HG03066 (cell line): ENCODE measurements around the gene LRIT3.
"Not testable (repeated sequence)": the region's sequence is repeated elsewhere in the genome, so short reads cannot be mapped to it uniquely, and the experiment has no call there.

Source experiments
- ATAC-seq: cut with Tn5 transposase; IDR thresholded peaks from one replicate; pipeline ENCODE4 v1.9.1; 2021; ENCODE audit warnings: low read depth; ENCODE audit not compliant: unreplicated experiment

The LRIT3 gene

DNA sequence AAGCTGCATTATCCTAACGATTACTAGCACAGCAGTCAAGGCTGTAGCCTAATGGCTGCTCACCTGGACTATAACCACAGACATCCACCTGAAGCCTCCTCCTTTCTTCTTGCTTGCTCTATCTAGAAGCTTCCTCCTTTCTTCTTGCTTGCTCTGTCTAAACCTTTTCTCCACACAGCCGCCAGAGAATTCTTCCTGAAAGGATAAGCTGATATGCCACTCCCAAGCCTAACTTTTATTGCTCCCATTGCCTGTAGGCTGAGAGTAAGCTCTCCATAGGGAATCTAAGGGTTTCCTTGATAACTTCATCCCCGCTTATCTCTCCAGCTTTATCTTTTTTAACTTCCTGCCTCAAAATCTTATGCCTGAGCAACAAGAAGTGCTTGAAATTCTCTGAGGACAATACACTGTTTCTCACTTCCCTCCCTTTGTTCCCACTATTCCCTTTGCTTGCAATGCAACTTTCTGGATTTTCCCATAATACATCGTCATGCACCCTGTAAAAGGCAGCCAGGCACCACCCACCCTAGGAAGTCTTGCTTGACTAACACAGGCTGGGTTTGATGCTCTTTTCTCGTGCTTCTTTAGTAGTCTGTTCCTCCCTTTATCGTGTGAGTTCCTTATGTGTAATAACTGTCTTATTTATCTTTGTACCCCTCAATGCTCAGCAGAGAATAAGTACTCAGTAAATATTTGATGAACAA, 1.4 kb upstream of the LRIT3 start:
- ATAC-seq, result no peak

DNA sequence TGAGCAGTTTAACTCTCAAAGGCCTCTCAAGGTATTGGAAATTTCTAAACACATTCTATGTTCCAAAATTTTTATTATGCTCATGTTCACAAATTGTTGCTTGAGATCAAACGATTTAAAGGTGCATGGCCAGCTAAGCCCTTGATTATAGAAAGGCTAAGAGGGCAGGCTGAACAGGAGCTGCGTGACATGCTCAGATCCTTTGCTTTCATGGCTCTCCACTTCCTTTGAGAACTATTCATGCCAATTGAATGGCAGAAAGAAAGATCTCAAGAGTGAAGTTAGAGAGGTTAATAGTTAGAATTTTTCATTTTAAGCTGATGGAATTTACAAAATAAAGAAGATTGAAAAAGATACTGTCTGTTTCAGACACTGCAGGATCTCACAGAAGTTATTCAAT, 594 bp downstream of the LRIT3 start:
- ATAC-seq, result no peak

DNA sequence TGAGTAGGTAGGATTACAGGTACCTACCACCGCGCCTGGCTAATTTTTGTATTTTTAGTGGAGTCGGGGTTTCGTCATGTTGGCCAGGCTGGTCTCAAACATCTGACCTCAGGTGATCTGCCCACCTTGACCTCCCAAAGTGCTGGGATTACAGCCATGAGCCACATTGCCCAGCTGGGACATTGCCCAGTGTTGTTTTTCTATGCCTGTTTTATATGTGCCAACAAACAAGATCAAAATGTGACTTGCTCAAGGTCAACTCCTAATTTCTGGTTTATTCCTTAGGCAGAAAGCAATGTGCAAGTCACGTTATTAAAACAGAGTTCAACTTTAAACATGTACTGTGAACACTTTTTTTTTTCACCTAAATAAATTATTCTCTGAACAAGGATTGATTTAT, 2.7 kb downstream of the LRIT3 start:
- no peak for ATAC-seq

DNA sequence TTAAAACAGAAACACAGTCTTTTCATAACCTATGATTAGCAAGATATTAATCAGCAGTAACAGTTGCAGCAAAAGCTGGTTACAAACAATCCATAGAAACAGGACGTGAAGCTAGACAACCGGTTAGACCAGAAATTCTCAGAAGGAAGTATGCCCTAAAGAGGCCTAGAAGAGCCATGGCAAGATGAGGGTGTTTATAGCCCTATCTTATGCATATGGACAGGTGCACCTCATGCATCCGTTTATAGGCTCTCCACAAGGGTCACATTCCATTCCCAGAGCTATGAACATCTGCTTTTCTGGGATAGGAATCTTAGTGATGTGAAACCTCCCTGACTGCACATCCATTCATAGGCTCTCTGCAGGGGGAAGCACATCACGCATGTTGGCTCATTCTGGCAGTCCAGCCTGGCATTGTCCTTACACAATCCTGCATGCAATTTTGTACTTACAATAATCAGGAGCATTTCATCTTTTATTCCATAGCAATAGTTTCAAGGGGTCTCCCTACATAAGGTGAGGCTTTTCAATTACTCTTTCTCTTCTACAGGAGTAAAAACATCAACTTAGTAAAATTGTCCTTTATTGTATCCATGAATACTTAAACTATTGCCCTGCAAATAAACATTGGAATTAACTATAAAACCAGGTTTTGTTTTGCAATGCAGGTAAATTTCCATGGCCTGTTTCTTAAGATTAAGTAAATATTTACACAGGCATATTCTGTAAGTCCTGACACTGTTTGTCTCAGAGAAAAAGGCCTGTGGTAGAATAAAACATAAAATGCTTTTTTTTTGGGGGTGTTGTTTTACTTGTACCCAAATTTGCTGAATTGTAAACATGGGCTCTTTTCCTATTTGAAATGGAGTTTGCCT, 11.8 kb downstream of the LRIT3 start:
- not testable (repeated sequence) for ATAC-seq

DNA sequence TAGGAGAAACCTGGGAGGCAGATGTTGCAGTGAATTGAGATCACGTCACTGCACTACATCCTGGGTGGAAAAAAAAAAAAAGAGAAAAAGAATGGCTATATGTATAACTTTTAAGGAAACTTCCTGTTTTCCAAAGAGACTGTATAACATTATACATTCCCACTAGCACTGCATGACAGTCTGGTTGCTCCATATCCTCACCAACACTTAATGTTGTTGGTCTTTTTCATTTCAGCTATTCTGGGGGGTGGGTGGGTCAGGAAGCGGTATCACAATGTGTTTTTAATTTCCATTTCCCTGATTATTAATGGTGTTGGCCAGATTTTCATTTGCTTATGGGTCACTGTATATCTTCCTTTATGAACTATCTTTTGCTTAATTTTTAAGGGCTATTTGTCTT, 13.4 kb downstream of the LRIT3 start:
- no peak for ATAC-seq

DNA sequence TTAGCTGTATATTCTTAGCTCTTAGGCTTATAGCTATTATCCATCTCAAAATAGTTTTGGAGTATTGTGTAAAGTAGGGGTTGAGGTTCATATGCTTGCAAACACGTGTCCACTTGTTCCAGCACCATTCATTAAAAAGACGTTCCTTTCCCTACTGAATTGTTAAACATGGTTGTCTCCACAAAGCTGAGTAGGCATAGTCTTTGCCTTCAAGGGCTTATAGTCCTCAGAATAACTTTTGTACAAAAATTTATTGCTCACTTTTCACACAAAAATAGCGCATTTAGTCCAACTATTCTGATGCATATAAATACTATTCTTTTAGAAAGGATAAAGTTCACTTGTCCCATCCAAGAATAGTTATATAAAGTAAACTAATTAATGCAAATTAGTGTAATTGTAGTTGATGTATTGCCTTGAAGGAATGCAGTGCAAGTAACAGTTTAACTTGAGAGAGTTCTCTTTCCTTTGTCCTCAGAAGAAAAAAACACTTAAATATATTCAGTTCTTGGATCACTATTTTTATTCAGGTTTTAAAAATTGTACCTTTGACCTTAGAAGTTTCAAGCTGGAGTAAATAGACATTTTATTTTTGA, 14.1 kb downstream of the LRIT3 start:
- no peak for ATAC-seq

DNA sequence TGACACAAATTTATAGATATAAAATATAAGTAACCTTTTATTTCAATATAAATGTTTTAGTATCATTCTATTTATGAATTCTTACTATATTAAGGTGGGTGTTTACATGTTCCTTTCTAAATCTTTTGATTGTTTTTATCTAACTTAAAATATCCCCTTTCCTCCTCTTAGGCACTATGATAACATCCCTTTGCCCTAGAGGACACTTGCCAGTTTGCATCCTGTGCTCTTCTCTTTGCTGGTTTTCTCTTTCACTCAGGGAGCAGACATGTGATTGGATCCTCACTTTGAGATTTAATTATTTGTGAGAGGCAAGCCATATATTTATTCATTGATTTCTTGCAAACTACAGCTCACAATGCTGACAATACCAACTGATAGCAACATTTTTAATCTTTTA, 16.2 kb downstream of the LRIT3 start:
- no peak for ATAC-seq

DNA sequence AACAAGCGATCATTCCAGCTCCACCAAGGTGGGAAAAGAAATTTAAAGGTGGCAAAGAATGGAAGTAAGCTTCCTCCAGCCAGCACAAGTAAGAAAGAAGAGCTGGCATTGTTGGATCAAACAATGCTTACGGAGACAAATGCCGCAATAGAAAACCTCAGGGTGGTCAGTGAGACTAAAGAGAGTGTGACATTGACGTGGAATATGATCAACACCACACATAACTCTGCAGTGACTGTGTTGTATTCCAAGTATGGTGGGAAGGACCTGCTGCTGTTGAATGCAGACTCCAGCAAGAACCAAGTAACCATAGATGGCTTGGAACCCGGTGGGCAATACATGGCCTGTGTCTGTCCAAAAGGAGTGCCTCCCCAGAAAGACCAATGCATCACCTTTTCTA, 22.2 kb downstream of the LRIT3 start:
- no peak for ATAC-seq

DNA sequence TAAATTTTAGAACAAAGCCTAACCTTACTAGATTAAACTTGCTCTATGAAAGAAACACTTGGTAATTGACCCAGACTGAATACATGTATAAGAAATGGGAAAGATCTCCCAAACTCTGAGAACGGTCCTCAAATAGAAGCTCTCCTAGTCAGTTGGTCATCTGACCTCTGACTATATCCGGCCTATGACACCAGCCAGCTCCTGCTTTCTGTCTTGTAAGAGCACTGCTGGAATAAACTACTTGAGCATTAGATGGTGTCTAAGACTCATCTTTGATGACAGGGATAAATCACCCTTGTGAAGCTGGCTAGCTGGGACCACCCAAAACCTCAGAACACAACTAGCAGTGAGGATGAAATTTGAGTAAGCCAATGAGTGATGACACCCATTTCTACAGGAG, 24.2 kb downstream of the LRIT3 start:
- no peak for ATAC-seq

DNA sequence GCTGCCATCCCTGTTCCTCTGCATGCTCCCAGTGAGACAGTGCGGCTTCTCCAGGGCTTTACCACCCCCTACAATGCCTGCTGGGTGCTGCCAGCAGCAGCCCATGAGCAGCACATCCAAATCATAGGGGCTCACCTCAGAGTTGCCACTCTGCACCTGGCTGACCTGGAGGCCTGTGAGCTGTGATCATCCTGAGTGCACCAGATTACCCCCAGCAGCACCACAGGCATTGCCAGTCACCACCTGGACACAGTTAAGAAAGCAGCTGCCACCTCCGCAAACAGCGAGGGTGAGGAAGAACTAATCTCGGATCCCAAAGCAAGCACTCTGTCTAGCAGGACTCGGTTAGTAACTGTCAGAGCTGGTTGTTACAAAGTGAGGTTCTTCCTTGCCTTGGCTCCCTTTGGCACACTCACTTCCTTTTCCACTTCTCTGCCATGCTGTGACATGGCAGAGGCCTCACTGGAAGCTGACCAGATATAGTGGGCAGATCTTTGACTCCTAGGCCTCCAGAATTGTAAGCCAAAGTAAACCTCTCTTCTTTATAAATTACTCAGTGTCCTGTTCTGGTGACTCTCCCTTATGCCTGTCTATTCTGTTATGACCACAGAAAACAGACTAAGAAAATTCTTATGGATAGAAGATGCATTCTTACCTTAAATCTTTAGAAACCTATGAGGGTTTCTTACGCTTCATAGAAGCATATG, 25.2 kb downstream of the LRIT3 start:
- ATAC-seq, result no peak

DNA sequence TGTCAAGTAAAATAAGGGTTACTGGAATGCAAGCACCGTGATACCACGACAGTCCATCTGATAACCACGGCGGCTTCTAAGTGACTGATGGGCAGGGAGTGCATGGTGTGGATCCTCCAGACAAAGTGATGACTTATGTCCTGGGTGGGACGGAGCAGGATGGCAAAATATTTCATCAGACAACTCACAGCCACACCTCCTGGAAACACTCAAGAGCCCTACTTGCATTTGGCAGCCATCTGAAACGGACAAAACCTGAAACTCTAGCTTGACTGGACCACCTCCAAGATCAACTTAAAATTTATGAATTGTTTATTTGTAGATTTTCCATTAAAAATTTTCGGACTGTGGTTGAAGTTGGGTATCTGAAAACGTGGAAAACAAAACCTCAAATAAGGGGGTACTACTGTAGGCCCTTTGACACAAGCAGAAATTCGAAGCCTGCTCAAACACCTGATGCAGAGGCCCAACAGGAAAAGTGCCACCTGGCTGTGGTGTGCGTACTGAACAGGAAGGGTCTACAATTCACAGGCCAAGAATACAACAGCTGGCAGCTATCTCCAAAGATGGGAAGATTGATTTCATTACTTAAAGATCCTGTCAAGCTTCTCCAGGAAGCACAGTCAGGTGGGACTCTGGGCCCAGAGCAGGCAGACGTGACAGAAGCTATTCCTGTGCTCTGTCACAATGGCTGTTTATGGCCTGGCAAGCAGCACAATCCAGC, 26.0 kb downstream of the LRIT3 start:
- ATAC-seq, result no peak

DNA sequence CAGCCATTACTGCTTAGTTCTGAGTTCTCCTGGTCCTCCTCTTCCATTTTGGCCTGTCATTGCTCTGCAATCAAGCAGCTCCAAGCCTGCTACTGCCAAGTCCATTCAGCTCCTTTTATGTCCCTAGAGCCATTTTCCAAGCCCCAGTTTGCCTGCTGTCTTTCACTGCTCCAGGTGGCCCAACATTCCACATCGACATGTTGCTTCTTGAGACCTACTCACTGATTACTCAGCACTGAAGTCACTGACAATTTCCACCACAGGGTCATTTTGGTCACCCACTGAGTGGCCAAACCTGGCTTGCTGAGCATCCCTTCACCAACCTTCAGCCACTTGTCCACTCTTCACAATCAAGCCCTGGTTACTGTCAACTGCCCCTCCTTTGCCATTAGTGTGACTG, 27.2 kb downstream of the LRIT3 start:
- no peak for ATAC-seq

DNA sequence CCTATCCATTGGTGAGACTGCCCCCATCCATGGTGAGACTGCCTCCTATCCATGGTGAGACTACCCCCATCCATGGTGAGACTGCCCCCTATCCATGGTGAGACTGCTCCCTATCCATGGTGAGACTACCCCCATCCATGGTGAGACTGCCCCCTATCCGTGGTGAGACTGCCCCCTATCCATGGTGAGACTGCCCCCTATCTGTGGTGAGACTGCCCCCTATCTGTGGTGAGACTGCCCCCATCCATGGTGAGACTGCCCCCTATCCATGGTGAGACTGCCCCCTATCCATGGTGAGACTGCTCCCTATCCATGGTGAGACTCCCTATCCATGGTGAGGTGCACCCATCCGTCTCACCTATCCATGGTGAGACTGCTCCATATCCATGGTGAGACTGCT, 27.6 kb downstream of the LRIT3 start:
- not testable (repeated sequence) for ATAC-seq

DNA sequence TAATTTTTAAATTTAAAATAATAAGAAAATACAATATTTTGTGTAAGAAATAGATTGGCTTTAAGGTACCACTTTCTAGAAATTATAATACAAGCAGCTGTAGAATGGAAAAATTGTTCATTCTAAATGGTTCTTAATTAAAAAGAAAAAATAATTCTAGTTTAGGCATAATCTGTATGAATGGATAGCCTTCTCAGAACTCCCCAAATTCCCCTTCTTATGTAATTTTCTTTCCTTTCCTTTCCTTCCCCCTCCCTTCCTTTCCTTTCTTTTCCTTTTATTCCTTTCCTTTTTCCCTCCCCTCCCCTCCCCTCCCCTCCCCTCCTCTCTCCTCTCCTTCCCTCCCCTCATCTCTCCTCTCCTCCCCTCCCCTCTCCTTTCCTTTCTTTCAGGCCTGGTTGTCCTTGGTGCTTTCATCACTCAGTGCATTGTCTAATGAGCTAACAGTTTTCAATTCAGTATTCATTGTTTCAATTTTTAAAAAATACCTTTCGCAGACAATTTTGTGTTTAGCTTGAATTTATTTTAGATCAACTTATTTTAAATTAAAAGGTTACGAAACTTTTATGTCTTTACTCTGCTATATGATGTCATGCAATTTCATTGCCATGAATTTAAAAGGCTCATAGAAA, 28.8 kb downstream of the LRIT3 start:
- ATAC-seq, result no peak

DNA sequence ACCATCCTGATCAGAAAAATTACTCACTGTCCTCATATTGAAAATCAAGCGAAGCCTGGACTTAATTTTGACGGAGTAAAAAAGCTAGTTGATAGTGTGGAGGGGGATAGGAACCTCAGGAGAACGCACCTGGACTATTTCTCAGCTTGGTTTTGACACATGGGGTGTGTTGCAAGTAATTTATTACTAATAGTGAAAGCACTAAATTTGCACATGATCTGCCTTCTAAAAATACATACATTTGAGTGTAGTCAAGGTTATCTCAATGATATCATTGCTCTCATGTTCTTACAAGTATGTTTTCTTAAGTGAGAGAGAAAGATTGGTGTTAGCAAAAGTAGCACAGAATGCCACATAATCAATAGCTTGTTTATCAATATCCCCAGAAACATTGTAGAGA, 29.5 kb downstream of the LRIT3 start:
- peak; percentile 95 for ATAC-seq

DNA sequence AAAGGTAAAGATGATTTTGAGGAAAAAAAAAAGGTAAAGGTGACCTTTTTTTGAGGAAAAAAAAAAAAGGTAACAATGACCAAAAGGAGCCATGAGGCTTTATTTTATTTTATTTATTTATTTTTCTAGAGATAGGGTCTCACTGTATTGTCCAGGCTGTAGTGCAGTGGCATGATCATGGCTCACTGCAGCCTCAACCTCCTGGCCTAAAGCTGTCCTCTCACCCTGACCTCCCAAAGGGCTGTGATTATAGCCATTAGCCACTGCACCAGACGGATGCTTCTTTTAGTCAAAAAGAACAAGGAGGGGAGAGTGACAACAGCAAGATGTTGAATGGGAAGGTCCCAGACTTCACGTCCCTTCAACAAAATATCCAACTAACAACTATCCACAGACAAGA, 30.4 kb downstream of the LRIT3 start:
- no peak for ATAC-seq

DNA sequence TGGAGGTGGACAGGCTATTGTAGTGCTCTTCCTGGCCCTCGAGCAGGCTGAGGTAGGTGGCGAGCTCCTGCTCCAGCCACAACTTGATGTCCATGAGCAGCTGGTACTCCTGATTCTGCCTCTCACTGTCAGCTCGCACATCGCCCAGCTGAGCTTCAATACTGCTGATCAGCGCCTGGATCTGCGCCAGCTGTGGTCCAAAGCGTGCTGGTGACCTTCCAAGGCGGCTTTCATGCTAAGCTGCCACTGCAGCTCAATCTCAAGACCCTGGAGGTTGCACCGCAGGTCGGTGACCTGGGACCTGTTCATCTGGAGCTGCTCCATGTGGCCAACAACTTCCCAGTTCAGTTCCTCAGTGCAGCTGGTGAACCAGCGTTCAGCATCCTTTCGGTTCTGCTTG, 31.2 kb downstream of the LRIT3 start:
- no peak for ATAC-seq

DNA sequence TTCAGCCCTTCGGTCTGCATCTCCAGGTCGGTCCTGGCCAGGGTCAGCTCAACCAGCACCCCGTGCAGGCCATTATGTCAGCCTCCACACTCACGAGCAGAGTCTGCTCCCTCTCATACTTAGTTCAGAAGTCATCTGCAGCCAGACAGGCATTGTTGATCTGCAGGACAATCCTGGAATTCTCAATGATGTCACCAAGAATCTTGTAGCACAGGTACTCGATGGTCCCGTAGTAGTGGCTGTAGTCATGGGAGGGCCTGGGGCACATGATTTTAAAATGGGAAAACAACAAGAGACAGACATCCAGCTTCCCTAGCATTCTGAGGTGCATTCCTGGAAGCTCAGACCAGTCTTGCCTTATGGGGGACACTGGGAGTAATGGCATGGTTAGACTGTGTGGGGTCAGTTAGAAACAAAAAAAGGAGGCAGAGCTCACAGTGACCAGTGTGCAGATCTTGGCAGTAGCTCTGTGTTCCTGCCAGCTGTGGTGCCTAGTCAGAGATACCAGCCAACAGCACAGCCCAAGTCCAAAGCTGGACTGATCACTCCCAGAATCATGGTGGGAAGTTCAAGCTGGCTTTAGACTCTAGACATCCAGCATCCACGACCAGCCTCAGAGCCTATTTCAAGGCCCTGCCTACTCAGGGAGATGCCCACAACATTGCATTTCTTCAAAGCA, 31.9 kb downstream of the LRIT3 start:
- no peak for ATAC-seq

DNA sequence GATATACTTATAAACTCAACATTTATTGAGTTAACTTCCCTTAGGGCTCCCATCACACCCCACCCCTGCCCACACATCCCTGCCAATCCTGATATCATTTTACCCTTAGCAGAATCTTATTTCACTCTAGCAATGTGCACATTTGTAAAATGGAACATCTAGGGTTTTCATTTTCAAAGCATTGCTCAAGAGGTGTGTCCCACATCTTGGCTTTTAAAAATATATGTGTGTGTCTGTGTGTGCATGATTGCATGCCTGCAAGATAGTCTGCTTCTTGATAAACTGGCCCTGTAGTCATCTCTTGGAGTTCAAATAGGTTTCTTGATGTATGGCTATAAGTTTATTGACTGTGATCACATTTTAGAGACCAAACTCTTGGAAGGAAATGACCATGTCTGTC, 38.4 kb downstream of the LRIT3 start:
- ATAC-seq, result no peak
